Hematopoietic multipotent progenitor cell treated with erythropoietin and hydrocortisone succinate and interleukin-3 and kit ligand, for 17 days (in vitro differentiated cells): ENCODE data around the gene SLC3A2.
"Not testable (repeated sequence)": the region's sequence is repeated elsewhere in the genome, so short reads cannot be mapped to it uniquely, and the experiment has no call there.

ENCODE experiments used
- DNase-seq: peaks from one replicate; pipeline ENCODE4 v3.0.0-alpha.2; 2015; ENCODE audit warnings: low spot score

The SLC3A2 gene

GRCh38 chr11:62852523-62853188 is 28.0 kb upstream of the SLC3A2 start:
- no peak for DNase-seq

- DNase-seq = no peak
Observed at GRCh38 chr11:62853279-62853965, 27.3 kb upstream of the SLC3A2 start.

GRCh38 chr11:62854013-62854824 is 26.5 kb upstream of the SLC3A2 start:
- no peak for DNase-seq

- peak; percentile 52 for DNase-seq
Observed at GRCh38 chr11:62854825-62855570, 25.7 kb upstream of the SLC3A2 start.

- peak; percentile 98 for DNase-seq
Observed at GRCh38 chr11:62855571-62856332, 24.9 kb upstream of the SLC3A2 start.

- DNase-seq = no peak
Observed at GRCh38 chr11:62856333-62856895, 24.3 kb upstream of the SLC3A2 start.

GRCh38 chr11:62857541-62857982 is 23.1 kb upstream of the SLC3A2 start:
- no peak for DNase-seq

GRCh38 chr11:62858201-62858600 is 22.5 kb upstream of the SLC3A2 start:
- no peak for DNase-seq

GRCh38 chr11:62859281-62859703 is 21.4 kb upstream of the SLC3A2 start:
- not testable (repeated sequence) for DNase-seq

- DNase-seq = no peak
Observed at GRCh38 chr11:62860835-62861563, 19.7 kb upstream of the SLC3A2 start.

- DNase-seq = not testable (repeated sequence)
Observed at GRCh38 chr11:62861564-62862192, 19.0 kb upstream of the SLC3A2 start.

GRCh38 chr11:62863687-62864335 is 16.9 kb upstream of the SLC3A2 start:
- no peak for DNase-seq

GRCh38 chr11:62865635-62866034 is 15.1 kb upstream of the SLC3A2 start:
- no peak for DNase-seq

- no peak for DNase-seq
Observed at GRCh38 chr11:62874851-62875250, 5.8 kb upstream of the SLC3A2 start.

GRCh38 chr11:62875698-62876478 is 4.8 kb upstream of the SLC3A2 start:
- peak; percentile 16 for DNase-seq

- DNase-seq = peak; percentile 11
Observed at GRCh38 chr11:62876712-62877111, 4.0 kb upstream of the SLC3A2 start.

GRCh38 chr11:62879235-62879978 is 1.3 kb upstream of the SLC3A2 start:
- DNase-seq = peak; percentile 80
